ENCODE results near the gene S100A4. TPM values are rescaled to one million over a fixed set of nuclear protein-coding genes. Genes with fewer than 3 reads are reported as not detected.

The S100A4 gene
- total RNA-seq, 1 experiment from 2014 or later, result 836 TPM

GRCh38 chr1:153507926-153508583, 37.6 kb downstream of the S100A4 start:
- no peak for DNase-seq (ENCODE audit: low read depth)

GRCh38 chr1:153506831-153507413, 38.7 kb downstream of the S100A4 start:
- DNase-seq (ENCODE audit: low read depth), result peak; percentile 92

GRCh38 chr1:153506386-153506785, 39.2 kb downstream of the S100A4 start:
- DNase-seq (ENCODE audit: low read depth), result no peak

GRCh38 chr1:153505576-153505975, 40.0 kb downstream of the S100A4 start:
- peak; percentile 14 for DNase-seq (ENCODE audit: low read depth)

GRCh38 chr1:153503766-153504165, 41.8 kb downstream of the S100A4 start:
- DNase-seq (ENCODE audit: low read depth), result no peak

GRCh38 chr1:153498746-153499145, 46.9 kb downstream of the S100A4 start:
- peak; percentile 13 for DNase-seq (ENCODE audit: low read depth)

GRCh38 chr1:153495536-153495935, 50.1 kb downstream of the S100A4 start:
- no peak for DNase-seq (ENCODE audit: low read depth)

GRCh38 chr1:153494976-153495535, 50.5 kb downstream of the S100A4 start:
- DNase-seq (ENCODE audit: low read depth), result peak; percentile 47

Other genes with a start within 250 kb of the S100A4 start
- not detected in 2 replicates for gene PGLYRP3, start 232.9 kb downstream of the S100A4 start, total RNA-seq (2014; rRNA removed; shearing (Covaris generic))
- not detected in 2 replicates for gene PGLYRP4, start 197.0 kb downstream of the S100A4 start, total RNA-seq (2014; rRNA removed; shearing (Covaris generic))
- 1.1 and 2.4 TPM in 2 replicates for gene S100A9, start 188.0 kb downstream of the S100A4 start, total RNA-seq (2014; rRNA removed; shearing (Covaris generic))
- gene S100A12, start 170.2 kb downstream of the S100A4 start, total RNA-seq (2014; rRNA removed; shearing (Covaris generic)), result not detected in 2 replicates
- gene S100A8, start 154.7 kb downstream of the S100A4 start, total RNA-seq (2014; rRNA removed; shearing (Covaris generic)), result 0.68 and 4.7 TPM in 2 replicates
- gene S100A7A, start 129.3 kb downstream of the S100A4 start, total RNA-seq (2014; rRNA removed; shearing (Covaris generic)), result not detected in 2 replicates
- not detected in 2 replicates for gene S100A7, start 85.2 kb downstream of the S100A4 start, total RNA-seq (2014; rRNA removed; shearing (Covaris generic))
- gene S100A6, start 9.8 kb downstream of the S100A4 start, total RNA-seq (2014; rRNA removed; shearing (Covaris generic)), result 1,539 and 1,679 TPM in 2 replicates
- gene S100A5, start 4.9 kb downstream of the S100A4 start, total RNA-seq (2014; rRNA removed; shearing (Covaris generic)), result 1.4 and 2.2 TPM in 2 replicates
- 7.7 and 15.3 TPM in 2 replicates for gene S100A3, start 3.5 kb upstream of the S100A4 start, total RNA-seq (2014; rRNA removed; shearing (Covaris generic))
- gene S100A2, start 20.0 kb upstream of the S100A4 start, total RNA-seq (2014; rRNA removed; shearing (Covaris generic)), result 9.0 and 11.2 TPM in 2 replicates
- gene S100A16, start 67.3 kb upstream of the S100A4 start, total RNA-seq (2014; rRNA removed; shearing (Covaris generic)), result 328 and 342 TPM in 2 replicates
- gene S100A14, start 70.5 kb upstream of the S100A4 start, total RNA-seq (2014; rRNA removed; shearing (Covaris generic)), result 0.39 TPM in 1 of 2 replicates, not detected in the other
- 571 and 674 TPM in 2 replicates for gene S100A13, start 81.7 kb upstream of the S100A4 start, total RNA-seq (2014; rRNA removed; shearing (Covaris generic))
- 4.7 and 5.1 TPM in 2 replicates for gene S100A1, start 82.6 kb upstream of the S100A4 start, total RNA-seq (2014; rRNA removed; shearing (Covaris generic))
- gene CHTOP, start 88.3 kb upstream of the S100A4 start, total RNA-seq (2014; rRNA removed; shearing (Covaris generic)), result 34.7 and 35.0 TPM in 2 replicates
- 74.9 and 75.2 TPM in 2 replicates for gene SNAPIN, start 112.9 kb upstream of the S100A4 start, total RNA-seq (2014; rRNA removed; shearing (Covaris generic))
- 295 and 309 TPM in 2 replicates for gene ILF2, start 125.2 kb upstream of the S100A4 start, total RNA-seq (2014; rRNA removed; shearing (Covaris generic))
- not detected in 2 replicates for gene NPR1, start 132.9 kb upstream of the S100A4 start, total RNA-seq (2014; rRNA removed; shearing (Covaris generic))
- gene INTS3, start 182.2 kb upstream of the S100A4 start, total RNA-seq (2014; rRNA removed; shearing (Covaris generic)), result 18.4 and 20.4 TPM in 2 replicates
- 7.4 and 7.5 TPM in 2 replicates for gene SLC27A3, start 229.6 kb upstream of the S100A4 start, total RNA-seq (2014; rRNA removed; shearing (Covaris generic))